DOHH2 (cell line): ENCODE measurements around the gene YAE1.

Experiments used
- H3F3A ChIP-seq: fragments of 200-600 bp; sonication (generic), shearing (Covaris generic); 2 replicates; pipeline ENCODE4 v1.6.0; 2016; ENCODE audit warnings: antibody characterized with exemption, mild to moderate bottlenecking; ENCODE audit not compliant: control insufficient read depth, insufficient read depth
- H3K27ac ChIP-seq: fragments of 200-600 bp; sonication (generic); 2 replicates; pipeline ENCODE4 v1.5.1; 2014; ENCODE audit warnings: low read depth, mild to moderate bottlenecking, low read length, moderate library complexity
- H3K27me3 ChIP-seq: fragments of 200-600 bp; sonication (generic); 2 replicates; pipeline ENCODE4 v1.6.1; 2014; ENCODE audit warnings: mild to moderate bottlenecking, low read length, mixed read lengths; ENCODE audit not compliant: control insufficient read depth
- H3K36me3 ChIP-seq: fragments of 200-600 bp; sonication (generic); 2 replicates; pipeline ENCODE4 v1.6.1; 2014; ENCODE audit warnings: mild to moderate bottlenecking, low read length, moderate library complexity, mixed read lengths; ENCODE audit not compliant: control insufficient read depth
- H3K4me1 ChIP-seq: fragments of 200-600 bp; sonication (generic); 2 replicates; pipeline ENCODE4 v1.6.1; 2014; ENCODE audit warnings: mild to moderate bottlenecking, low read length, mixed read lengths; ENCODE audit not compliant: control insufficient read depth
- H3K4me2 ChIP-seq: fragments of 200-600 bp; sonication (generic); 2 replicates; pipeline ENCODE4 v1.6.0; 2014; ENCODE audit warnings: mild to moderate bottlenecking, low read length, moderate library complexity
- H3K4me3 ChIP-seq: fragments of 200-600 bp; sonication (generic); 2 replicates; pipeline ENCODE4 v1.5.1; 2014; ENCODE audit warnings: mild to moderate bottlenecking, low read length, mixed read lengths
- H3K79me2 ChIP-seq: fragments of 200-600 bp; sonication (generic); 2 replicates; pipeline ENCODE4 v1.6.1; 2014; ENCODE audit warnings: mild to moderate bottlenecking, low read length, mixed read lengths; ENCODE audit not compliant: control insufficient read depth
- H3K9me2 ChIP-seq: fragments of 200-600 bp; sonication (generic); replicated peaks from 2 replicates; pipeline ENCODE4 v1.6.1; 2014; ENCODE audit warnings: mild to moderate bottlenecking, low read length, mixed read lengths; ENCODE audit not compliant: control insufficient read depth
- H3K9me3 ChIP-seq: fragments of 200-600 bp; sonication (generic); 2 replicates; pipeline ENCODE4 v1.6.1; 2014; ENCODE audit warnings: antibody characterized with exemption, low read length, mixed read lengths; ENCODE audit not compliant: control insufficient read depth, insufficient read depth
- H4K20me1 ChIP-seq: fragments of 200-600 bp; sonication (generic); 2 replicates; pipeline ENCODE4 v1.6.0; 2014; ENCODE audit warnings: low read depth, mild to moderate bottlenecking, antibody characterized with exemption, low read length, moderate library complexity; ENCODE audit not compliant: control insufficient read depth, insufficient read depth
- EZH2phosphoT487 ChIP-seq: fragments of 200-600 bp; sonication (generic); IDR thresholded peaks from 2 replicates; pipeline ENCODE4 v1.6.1; 2017; ENCODE audit warnings: borderline replicate concordance, mild to moderate bottlenecking, antibody characterized with exemption, low read length, moderate library complexity, mixed read lengths
- TF ChIP-seq, protein P1 (sequence below): fragments of 200-600 bp; sonication (generic); IDR thresholded peaks from one replicate; pipeline ENCODE4 v1.5.1; 2014; ENCODE audit warnings: antibody characterized with exemption, mild to moderate bottlenecking, low read depth, low read length; ENCODE audit not compliant: poor library complexity, severe bottlenecking

YAE1 gene

DNA sequence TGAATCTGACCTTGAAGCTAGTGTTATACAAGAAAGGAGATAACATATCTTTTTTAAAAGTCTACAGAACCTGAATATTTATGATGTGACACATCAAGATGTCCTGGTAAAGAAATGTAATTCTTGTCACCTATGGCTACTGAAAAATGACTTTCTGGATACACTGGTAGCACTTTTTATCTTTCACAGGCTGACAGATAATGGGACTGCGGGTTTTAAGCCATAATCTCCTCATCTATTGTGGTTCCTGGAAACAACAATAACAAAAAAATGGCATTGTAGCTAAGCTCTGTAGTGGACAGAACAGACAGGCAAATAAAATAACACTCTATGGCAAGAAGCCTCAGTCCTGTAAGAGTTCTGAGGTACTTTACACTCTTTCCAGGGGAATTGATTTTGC, 31.6 kb upstream of the YAE1 start:
- H3K4me2 ChIP-seq, result no peak overlapping the region
- no peaks in the 10 kb centered on the region for H3F3A ChIP-seq
- H3K4me1 ChIP-seq, result no peaks in the 10 kb centered on the region
- H3K36me3 ChIP-seq, result no peaks in the 10 kb centered on the region
- no peaks in the 10 kb centered on the region for H3K9me2 ChIP-seq
- no peaks in the 10 kb centered on the region for H3K9me3 ChIP-seq
- TF ChIP-seq, protein P1, sequence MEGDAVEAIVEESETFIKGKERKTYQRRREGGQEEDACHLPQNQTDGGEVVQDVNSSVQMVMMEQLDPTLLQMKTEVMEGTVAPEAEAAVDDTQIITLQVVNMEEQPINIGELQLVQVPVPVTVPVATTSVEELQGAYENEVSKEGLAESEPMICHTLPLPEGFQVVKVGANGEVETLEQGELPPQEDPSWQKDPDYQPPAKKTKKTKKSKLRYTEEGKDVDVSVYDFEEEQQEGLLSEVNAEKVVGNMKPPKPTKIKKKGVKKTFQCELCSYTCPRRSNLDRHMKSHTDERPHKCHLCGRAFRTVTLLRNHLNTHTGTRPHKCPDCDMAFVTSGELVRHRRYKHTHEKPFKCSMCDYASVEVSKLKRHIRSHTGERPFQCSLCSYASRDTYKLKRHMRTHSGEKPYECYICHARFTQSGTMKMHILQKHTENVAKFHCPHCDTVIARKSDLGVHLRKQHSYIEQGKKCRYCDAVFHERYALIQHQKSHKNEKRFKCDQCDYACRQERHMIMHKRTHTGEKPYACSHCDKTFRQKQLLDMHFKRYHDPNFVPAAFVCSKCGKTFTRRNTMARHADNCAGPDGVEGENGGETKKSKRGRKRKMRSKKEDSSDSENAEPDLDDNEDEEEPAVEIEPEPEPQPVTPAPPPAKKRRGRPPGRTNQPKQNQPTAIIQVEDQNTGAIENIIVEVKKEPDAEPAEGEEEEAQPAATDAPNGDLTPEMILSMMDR, result no peak
- TF ChIP-seq EZH2phosphoT487, result no peak
- H3K27ac ChIP-seq, result no peak overlapping the region
- H4K20me1 ChIP-seq, result no peaks in the 10 kb centered on the region
- H3K4me3 ChIP-seq, result no peak overlapping the region
- no peaks in the 10 kb centered on the region for H3K27me3 ChIP-seq
- H3K79me2 ChIP-seq, result no peaks in the 10 kb centered on the region

DNA sequence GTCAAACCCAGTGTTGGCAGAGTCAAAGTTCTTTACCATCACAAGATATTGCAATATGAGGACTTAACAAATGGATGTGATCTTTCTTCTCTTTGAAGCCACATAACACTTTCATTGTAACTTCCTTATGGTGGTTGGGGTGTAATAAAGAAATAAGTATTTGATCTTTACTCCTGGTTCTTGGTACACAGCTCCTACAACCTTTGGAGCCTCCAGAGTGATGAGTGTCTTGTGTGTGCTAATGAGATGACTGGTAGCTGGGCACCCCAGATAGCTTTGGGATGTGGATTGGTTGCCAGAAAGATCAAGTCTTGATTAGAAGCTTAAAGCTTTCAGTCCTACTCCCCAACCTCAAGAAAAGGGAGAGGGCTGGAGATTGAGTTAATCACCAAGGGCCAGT, 31.1 kb upstream of the YAE1 start:
- Histone ChIP-seq H3K9me2 (no peaks in the 10 kb centered on the region), H3K36me3 (no peaks in the 10 kb centered on the region), H3K27ac (no peak overlapping the region), H4K20me1 (no peaks in the 10 kb centered on the region), H3K4me2 (no peak overlapping the region), H3K4me3 (no peak overlapping the region), H3K79me2 (no peaks in the 10 kb centered on the region), H3K27me3 (no peaks in the 10 kb centered on the region), H3K9me3 (no peaks in the 10 kb centered on the region), H3K4me1 (no peaks in the 10 kb centered on the region), H3F3A (no peaks in the 10 kb centered on the region)
- TF ChIP-seq, protein P1, result no peak
- TF ChIP-seq EZH2phosphoT487, result no peak

DNA sequence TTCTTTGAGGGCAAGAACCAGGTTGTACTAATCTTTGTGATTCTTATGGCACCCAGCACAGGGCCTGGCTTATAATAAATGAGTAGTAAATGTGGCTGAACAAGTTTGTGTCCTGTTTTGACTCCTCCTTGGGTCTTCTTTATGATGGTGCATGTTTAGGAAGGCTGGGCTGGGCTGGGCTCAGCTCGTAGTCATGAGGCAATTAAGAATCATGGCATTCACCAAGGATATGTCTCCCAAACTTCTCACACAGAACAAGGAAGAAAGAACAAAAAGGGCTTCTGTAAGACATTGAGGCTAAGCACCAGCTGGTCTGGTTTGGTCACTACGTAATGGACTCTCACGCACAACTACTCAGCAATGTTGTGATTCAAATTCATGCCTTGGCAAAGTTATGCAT, 30.5 kb upstream of the YAE1 start:
- Histone ChIP-seq H4K20me1 (no peaks in the 10 kb centered on the region), H3K36me3 (no peaks in the 10 kb centered on the region), H3K9me3 (no peaks in the 10 kb centered on the region), H3F3A (no peaks in the 10 kb centered on the region), H3K9me2 (no peaks in the 10 kb centered on the region), H3K79me2 (no peaks in the 10 kb centered on the region), H3K4me1 (no peaks in the 10 kb centered on the region), H3K27ac (no peak overlapping the region), H3K4me2 (no peak overlapping the region), H3K4me3 (no peak overlapping the region), H3K27me3 (no peaks in the 10 kb centered on the region)
- TF ChIP-seq EZH2phosphoT487, result no peak
- TF ChIP-seq, protein P1, result no peak

DNA sequence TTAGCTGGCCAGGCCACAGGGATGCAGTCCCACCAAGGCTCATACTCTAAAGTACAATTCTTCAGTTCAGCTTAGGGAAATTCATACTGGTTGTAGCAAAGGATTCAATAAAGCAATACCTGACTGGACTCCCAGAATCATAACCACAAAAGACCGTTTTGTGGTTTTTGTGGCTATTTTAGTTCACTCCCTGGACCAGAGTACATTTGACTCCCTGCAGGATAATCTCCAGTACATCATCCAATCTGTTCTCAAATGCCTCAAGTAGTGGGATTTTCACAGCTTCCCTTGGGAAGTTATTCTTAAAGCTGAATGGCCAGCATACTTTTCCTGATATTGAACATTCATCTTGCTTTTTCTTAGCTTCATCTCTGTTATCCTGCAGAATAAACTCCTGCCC, 29.3 kb upstream of the YAE1 start:
- TF ChIP-seq, protein P1, result no peak
- TF ChIP-seq EZH2phosphoT487, result no peak
- Histone ChIP-seq H3K27me3 (no peaks in the 10 kb centered on the region), H3K36me3 (no peaks in the 10 kb centered on the region), H3K9me3 (no peaks in the 10 kb centered on the region), H3K27ac (no peak overlapping the region), H3K79me2 (no peaks in the 10 kb centered on the region), H3K4me3 (no peak overlapping the region), H3F3A (no peaks in the 10 kb centered on the region), H3K4me1 (no peaks in the 10 kb centered on the region), H4K20me1 (no peaks in the 10 kb centered on the region), H3K4me2 (no peak overlapping the region), H3K9me2 (no peaks in the 10 kb centered on the region)
